Muscle of leg (tissue), 11 donors: ENCODE measurements around the gene DOP1A. TPM values are rescaled to one million over a fixed set of nuclear protein-coding genes. Genes with fewer than 3 reads are reported as not detected.

ENCODE experiments used
- DNase-seq: peaks from one replicate; pipeline ENCODE4 v3.0.0; 2013
- H3K27ac ChIP-seq: one replicate; pipeline ENCODE4 v1.5.1; 2013; ENCODE audit warnings: mild to moderate bottlenecking, low read length, control low read depth
- H3K27me3 ChIP-seq: one replicate; pipeline ENCODE4 v1.6.1; 2013; ENCODE audit warnings: low read length; ENCODE audit not compliant: control insufficient read depth, insufficient read depth
- H3K36me3 ChIP-seq: one replicate; pipeline ENCODE4 v1.6.1; 2013; ENCODE audit warnings: low read length; ENCODE audit not compliant: control insufficient read depth, insufficient read depth
- H3K4me1 ChIP-seq: one replicate; pipeline ENCODE4 v1.6.1; 2013; ENCODE audit warnings: low read length; ENCODE audit not compliant: control insufficient read depth, insufficient read depth
- H3K4me3 ChIP-seq: one replicate; pipeline ENCODE4 v1.5.1; 2013; ENCODE audit warnings: low read length, control low read depth
- H3K9me3 ChIP-seq: replicated peaks from 2 replicates; pipeline ENCODE4 v1.6.1; 2013; ENCODE audit warnings: low read depth, low read length; ENCODE audit not compliant: control insufficient read depth
- WGBS: methylation state at CpG from one replicate; pipeline ENCODE4 v1.1.5; 2013; ENCODE audit warnings: missing lambda C conversion rate; ENCODE audit not compliant: insufficient coverage; 5-methylcytosine and 5-hydroxymethylcytosine counted together
- polyA plus RNA-seq, 8 donors: library from polyadenylated mRNA; unstranded; fragments of 120-200 nt; gene quantifications; one replicate each; pipeline versions ENCODE4 v1.2.1 to v1.2.3, GENCODE V29; 2013; ENCODE audit warnings: inconsistent platforms in 1 of 8, low replicate concordance in 1 of 8; ENCODE audit not compliant: insufficient read length in 8 of 8, insufficient read depth in 1 of 8
- total RNA-seq: library from RNA; stranded (reverse); fragments of 120-200 nt; gene quantifications from one replicate; pipeline ENCODE4 v1.2.4, GENCODE V29; 2013

DOP1A gene
- total and polyA plus RNA-seq, 9 donors: 10.1 to 26.2 (median 12.5) TPM

DNA sequence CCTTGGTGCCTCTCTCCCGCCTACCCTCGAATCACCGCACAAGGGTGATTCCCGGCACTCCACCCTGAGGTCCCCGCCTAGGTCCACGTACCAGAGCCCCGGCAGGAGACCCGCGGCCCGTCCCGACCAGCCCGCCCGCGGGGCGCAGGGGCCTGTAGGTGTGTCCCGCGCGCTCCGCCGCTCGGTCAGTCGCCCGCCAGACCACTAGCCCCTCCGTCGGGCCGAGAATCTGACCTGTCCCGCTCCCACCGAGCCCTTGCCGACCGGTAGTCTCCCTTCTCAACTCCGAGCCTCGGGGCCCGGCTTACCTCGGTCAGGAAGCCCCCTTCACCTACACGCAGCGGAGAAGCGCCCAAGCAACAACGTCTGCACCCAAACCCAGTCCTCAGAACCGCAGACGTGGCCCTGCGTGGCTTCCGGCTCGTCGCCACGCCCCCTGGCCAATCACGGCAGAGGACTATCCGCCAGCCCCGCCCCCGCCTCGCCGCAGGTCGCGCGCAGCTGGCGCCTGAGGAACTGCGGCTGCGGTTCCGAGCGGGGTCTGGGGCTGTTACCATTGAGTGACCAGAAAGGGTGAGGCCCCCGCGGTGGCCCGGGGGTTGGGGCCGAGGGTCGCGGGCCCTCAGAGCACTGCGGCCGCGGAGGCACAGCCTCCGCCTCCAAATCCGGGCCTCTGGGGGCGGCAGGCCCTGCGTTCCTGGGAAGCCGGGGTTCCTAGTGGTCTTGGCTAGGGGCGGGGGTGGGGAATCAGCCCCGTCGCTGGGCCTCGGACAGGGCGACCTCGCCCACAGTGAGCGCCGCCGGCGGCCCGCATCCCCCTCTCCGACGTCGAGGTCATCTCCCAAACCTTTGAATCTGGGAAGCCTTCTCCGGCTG lies 125.6 kb downstream of the DOP1A start, which contains the start of the genes PGM3 and RWDD2A:
Gene PGM3 (minus strand): TSS at position 395 of the 876 bp plus-strand sequence. CDS start 2,253 bp downstream, outside the sequence.
Gene RWDD2A (plus strand): TSS at position 487 of the 876 bp plus-strand sequence. CDS start 1,095 bp downstream, outside the sequence.
- peak within 1 kb of the TSS; percentile 87 for H3K4me3 ChIP-seq
- under 1% methylated on average over 81 of the region's 88 CpGs for WGBS
- no peaks in the 10 kb centered on the region for H3K9me3 ChIP-seq
- H3K36me3 ChIP-seq: peaks cover 39% of the 10 kb centered on the region
- H3K4me1 ChIP-seq: peaks cover 7% of the 10 kb centered on the region
- no peaks in the 10 kb centered on the region for H3K27me3 ChIP-seq
- DNase-seq: peak; percentile 96
- H3K27ac ChIP-seq: peak within 1 kb of the TSS; percentile 91

- peak; percentile 44 for DNase-seq
- no peaks in the 10 kb centered on the region for H3K27me3 ChIP-seq
- H3K4me1 ChIP-seq: peaks cover 7% of the 10 kb centered on the region
- peaks cover 34% of the 10 kb centered on the region for H3K36me3 ChIP-seq
- peak overlapping the region; percentile 91 for H3K27ac ChIP-seq
- WGBS: 3% methylated on average over 42 of the region's 44 CpGs
- peak overlapping the region; percentile 87 for H3K4me3 ChIP-seq
- no peaks in the 10 kb centered on the region for H3K9me3 ChIP-seq
Measured at GRCh38 chr6:83193747-83194566, 126.5 kb downstream of the DOP1A start.

DNA sequence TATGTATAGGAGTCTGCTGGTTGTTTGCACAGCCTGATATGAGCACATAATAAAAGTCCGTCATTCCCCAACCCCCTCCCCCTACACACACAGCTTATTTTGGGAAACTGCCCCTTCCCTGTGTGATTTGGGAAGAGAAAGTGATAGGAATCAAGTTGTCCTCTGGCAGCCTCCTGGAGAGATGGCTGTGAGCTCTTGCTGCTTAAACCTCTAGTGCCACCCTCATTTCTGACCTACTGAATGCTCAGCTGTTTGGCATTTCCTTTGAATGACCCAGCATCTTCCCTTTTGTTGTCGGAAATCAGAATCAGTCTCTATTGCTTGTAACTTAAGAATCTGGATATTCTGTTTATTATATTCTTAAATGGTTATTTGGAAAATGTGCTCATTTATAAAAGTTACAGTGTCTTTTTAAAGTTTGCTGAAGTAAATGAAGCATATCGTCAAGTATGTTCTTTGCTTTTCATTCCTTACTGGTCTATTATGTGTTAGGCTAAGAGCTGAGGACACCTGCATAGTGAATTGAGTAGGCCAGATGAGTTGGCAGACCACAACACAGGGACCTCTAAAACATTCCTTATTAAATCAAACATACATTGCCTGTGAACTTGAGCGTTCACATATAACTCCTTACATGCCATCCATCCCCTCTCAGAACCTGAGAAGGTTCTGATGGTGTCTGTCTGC lies 131.2 kb downstream of the DOP1A start:
- Histone ChIP-seq H3K27ac (no peak overlapping the region), H3K4me3 (no peak overlapping the region), H3K4me1 (peaks cover 7% of the 10 kb centered on the region), H3K9me3 (no peaks in the 10 kb centered on the region), H3K36me3 (peaks cover 22% of the 10 kb centered on the region), H3K27me3 (no peaks in the 10 kb centered on the region)
- DNase-seq: no peak
- 100% methylated on average over 1 of the region's 4 CpGs for WGBS

DNA sequence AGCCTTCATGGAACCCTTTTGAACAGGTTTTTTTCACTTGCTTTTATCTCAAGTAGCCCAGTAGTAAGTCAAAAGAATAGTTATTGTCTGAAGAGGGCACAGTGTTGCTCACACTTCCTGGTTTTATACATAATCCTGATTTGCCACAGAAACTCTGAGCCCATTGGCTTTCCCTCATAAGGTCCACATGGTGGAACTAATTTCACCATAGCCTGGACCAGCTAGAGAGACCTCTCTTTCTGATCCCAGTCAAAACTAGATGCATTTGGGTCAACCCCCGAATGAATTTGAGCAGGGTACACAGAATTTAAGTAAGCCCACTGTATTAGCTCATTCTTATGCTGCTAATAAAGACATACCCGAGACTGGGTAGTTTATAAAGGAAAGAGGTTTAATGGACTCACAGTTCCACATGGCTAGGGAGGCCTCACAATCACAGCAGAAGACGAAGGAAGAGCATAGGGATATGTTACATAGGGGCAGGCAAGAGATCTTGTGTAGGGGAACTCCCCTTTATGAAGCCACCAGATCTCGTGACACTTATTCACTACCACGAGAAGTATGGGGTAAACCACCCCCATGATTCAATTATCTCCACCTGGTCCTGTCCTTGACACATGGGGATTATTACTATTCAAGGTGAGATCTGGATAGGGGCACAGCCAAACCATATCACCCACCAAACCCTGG lies 131.8 kb downstream of the DOP1A start:
- H3K4me1 ChIP-seq: peaks cover 2% of the 10 kb centered on the region
- no peak overlapping the region for H3K27ac ChIP-seq
- no CpG with 5 or more reads among the region's 5 CpGs for WGBS
- peaks cover 22% of the 10 kb centered on the region for H3K36me3 ChIP-seq
- DNase-seq: no peak
- no peaks in the 10 kb centered on the region for H3K27me3 ChIP-seq
- H3K4me3 ChIP-seq: no peak overlapping the region
- H3K9me3 ChIP-seq: no peaks in the 10 kb centered on the region

- H3K9me3 ChIP-seq: no peaks in the 10 kb centered on the region
- DNase-seq: no peak
- no peaks in the 10 kb centered on the region for H3K27me3 ChIP-seq
- H3K4me1 ChIP-seq: no peaks in the 10 kb centered on the region
- H3K36me3 ChIP-seq: peaks cover 22% of the 10 kb centered on the region
- WGBS: no CpG with 5 or more reads among the region's 2 CpGs
- H3K27ac ChIP-seq: no peak overlapping the region
- H3K4me3 ChIP-seq: no peak overlapping the region
Measured at GRCh38 chr6:83199863-83200225, 132.4 kb downstream of the DOP1A start.

GRCh38 chr6:83202031-83202430 lies 134.6 kb downstream of the DOP1A start:
- Histone ChIP-seq H3K4me1 (no peaks in the 10 kb centered on the region), H3K27ac (no peak overlapping the region), H3K27me3 (no peaks in the 10 kb centered on the region), H3K36me3 (peaks cover 8% of the 10 kb centered on the region), H3K9me3 (no peaks in the 10 kb centered on the region), H3K4me3 (no peak overlapping the region)
- WGBS: 40% methylated on average over 1 of the region's 4 CpGs
- DNase-seq: no peak

DNA sequence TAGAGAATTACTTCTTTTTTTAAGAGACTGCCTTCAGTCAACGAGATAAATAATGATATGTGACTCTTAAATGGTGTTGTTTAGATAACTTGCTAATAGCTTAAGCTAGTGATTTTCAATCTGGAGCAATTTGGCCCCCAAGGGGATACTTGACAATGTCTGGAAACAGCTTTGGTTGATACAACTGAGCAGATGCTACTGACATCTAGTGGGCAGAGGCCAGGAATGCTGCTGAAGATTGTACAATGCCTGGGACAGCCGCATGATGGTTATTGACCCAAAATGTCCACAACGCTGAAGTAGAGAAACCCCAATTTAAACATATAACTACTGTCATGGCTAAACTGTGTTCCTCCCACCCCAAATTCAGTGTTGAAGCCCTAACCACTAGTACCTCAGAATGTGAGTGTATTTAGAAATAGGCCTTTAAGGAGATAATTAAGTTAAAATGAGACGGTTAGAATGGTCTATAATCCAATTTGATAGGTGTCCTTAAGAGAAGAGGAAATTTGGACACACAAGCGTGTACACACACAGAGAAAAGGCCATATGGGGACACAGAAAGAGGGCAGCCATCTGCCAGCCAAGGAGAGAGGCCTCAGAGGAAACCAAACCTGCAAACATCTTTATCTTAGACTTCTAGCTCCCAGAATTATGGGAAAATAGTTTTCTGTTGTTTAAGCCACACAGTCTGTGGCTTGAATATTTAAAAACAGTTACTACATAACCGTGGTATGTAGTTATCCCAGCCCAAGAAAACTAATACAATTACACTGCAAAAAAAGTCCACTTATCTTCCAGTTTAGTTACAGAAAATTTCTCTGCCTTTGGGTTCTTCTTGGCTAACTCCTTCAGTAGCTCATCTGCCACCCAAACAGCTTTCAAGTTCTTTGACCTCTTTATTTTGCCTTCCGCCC lies 147.9 kb downstream of the DOP1A start:
- Histone ChIP-seq H3K27me3 (no peaks in the 10 kb centered on the region), H3K9me3 (no peaks in the 10 kb centered on the region), H3K4me1 (no peaks in the 10 kb centered on the region), H3K4me3 (no peak overlapping the region), H3K27ac (no peak overlapping the region), H3K36me3 (no peaks in the 10 kb centered on the region)
- DNase-seq: peak; percentile 89
- WGBS: 59% methylated on average over 2 of the region's 7 CpGs

DNA sequence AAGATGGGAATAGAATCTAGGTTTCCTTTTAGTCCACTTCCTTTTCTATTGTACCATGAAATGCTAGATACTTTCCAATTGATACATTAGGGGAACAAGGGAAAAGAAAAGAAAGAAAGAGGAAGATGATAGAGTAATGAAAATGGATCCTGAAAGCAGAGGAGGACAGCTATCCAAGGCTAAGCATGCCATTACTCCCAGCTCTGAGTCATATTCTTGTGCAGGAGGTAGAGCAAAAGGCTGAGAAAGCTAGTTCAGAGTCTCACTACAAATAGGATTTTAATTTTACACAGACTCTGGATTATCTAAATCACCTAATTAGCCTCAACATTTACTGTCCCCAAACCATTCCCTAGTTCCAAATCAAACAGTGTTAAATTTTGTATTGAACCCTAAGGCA lies 149.3 kb downstream of the DOP1A start:
- H3K27me3 ChIP-seq: no peaks in the 10 kb centered on the region

More for the DNA sequence above, 149.3 kb downstream of the DOP1A start:
- Histone ChIP-seq H3K4me1 (no peaks in the 10 kb centered on the region), H3K4me3 (no peak overlapping the region), H3K27ac (no peak overlapping the region), H3K36me3 (no peaks in the 10 kb centered on the region), H3K9me3 (no peaks in the 10 kb centered on the region)
- no peak for DNase-seq
